ENCODE results near the gene BSN.

BSN gene

GRCh38 chr3:49700014-49700413 lies 145.7 kb downstream of the BSN start:
- DNase-seq = no peak

GRCh38 chr3:49700453-49701128 lies 146.3 kb downstream of the BSN start:
- DNase-seq = no peak

GRCh38 chr3:49701388-49702077 lies 147.3 kb downstream of the BSN start:
- no peak for DNase-seq

- no peak for DNase-seq
Measured at GRCh38 chr3:49702672-49703071, 148.4 kb downstream of the BSN start.

GRCh38 chr3:49703443-49703927 lies 149.2 kb downstream of the BSN start:
- DNase-seq = peak; percentile 53

- DNase-seq = no peak
Measured at GRCh38 chr3:49703956-49704355, 149.7 kb downstream of the BSN start.

GRCh38 chr3:49704629-49705028 lies 150.4 kb downstream of the BSN start:
- DNase-seq = no peak

- no peak for DNase-seq
Measured at GRCh38 chr3:49705390-49705960, 151.2 kb downstream of the BSN start.

- DNase-seq = no peak
Measured at GRCh38 chr3:49706456-49707112, 152.3 kb downstream of the BSN start.

GRCh38 chr3:49707113-49707480 lies 152.8 kb downstream of the BSN start:
- DNase-seq = no peak

- DNase-seq = no peak
Measured at GRCh38 chr3:49709852-49710251, 155.6 kb downstream of the BSN start.

- no peak for DNase-seq
Measured at GRCh38 chr3:49711489-49711888, 157.2 kb downstream of the BSN start.

GRCh38 chr3:49712166-49712565 lies 157.9 kb downstream of the BSN start:
- no peak for DNase-seq

GRCh38 chr3:49712631-49713317 lies 158.5 kb downstream of the BSN start:
- no peak for DNase-seq

- DNase-seq = no peak
Measured at GRCh38 chr3:49713336-49714105, 159.2 kb downstream of the BSN start.

GRCh38 chr3:49714728-49715550 lies 160.7 kb downstream of the BSN start:
- no peak for DNase-seq

GRCh38 chr3:49715611-49716121 lies 161.4 kb downstream of the BSN start:
- no peak for DNase-seq

GRCh38 chr3:49716169-49716568 lies 161.9 kb downstream of the BSN start:
- DNase-seq = no peak

GRCh38 chr3:49716691-49717210 lies 162.5 kb downstream of the BSN start:
- DNase-seq = no peak

- no peak for DNase-seq
Measured at GRCh38 chr3:49717211-49717958, 163.1 kb downstream of the BSN start.

Measured in activated CD4-positive, alpha-beta T cell treated with anti-CD3 and anti-CD28 coated beads for 1 hour (primary cell).